HFF-Myc (cell line): ENCODE data around the gene NFE2.

ENCODE experiments used
- DNase-seq: peaks from one replicate; pipeline ENCODE4 v3.0.0-alpha.2; 2011; ENCODE audit warnings: low read depth; ENCODE audit errors: extremely low read depth
- H3K4me3 ChIP-seq: replicated peaks from 2 replicates; pipeline ENCODE4 v1.5.1; 2011; ENCODE audit warnings: low read depth, mild to moderate bottlenecking, control low read depth, low read length
- TF ChIP-seq, protein P1 (sequence below): IDR thresholded peaks from 2 replicates; pipeline ENCODE4 v1.5.1; 2012; ENCODE audit warnings: mild to moderate bottlenecking, low read depth, low read length, control low read depth; ENCODE audit errors: missing control alignments

Gene NFE2

DNA sequence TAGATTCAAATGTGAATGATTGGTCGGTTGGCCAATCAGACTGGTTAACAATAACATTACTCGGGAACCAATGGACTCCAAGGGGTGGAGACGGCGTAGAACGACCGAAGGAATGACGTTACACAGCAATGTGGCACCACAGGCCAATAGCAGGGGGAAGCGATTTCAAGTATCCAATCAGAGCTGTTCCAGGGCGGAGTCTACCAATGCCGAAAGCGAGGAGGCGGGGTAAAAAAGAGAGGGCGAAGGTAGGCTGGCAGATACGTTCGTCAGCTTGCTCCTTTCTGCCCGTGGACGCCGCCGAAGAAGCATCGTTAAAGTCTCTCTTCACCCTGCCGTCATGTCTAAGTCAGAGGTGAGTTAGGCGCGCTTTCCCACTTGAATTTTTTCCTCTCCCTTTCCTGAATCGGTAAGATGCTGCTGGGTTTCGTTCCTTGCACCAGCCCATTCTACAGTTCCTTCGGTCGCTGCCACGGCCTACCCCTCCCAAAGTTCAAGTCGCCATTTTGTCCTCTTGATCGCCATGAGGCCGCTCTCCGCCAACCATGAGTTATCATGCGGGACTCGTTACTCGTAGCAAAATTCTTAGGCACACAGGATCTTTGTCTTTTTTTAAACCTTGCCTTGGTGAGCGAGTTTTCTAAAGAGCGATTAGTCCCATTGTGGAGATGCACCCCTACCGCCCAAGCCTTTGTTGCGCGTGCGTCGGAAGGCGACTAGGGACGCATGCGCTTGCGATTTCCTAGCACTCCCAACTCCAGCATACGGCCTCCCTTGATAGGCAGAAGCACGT lies 20.2 kb downstream of the NFE2 start, which contains the start of gene HNRNPA1:
Gene HNRNPA1 (plus strand): TSS at position 259 of the 793 bp plus-strand sequence. CDS start 82 bp downstream, at position 341.
- peak within 1 kb of the TSS; percentile 85 for H3K4me3 ChIP-seq
- TF ChIP-seq, protein P1, sequence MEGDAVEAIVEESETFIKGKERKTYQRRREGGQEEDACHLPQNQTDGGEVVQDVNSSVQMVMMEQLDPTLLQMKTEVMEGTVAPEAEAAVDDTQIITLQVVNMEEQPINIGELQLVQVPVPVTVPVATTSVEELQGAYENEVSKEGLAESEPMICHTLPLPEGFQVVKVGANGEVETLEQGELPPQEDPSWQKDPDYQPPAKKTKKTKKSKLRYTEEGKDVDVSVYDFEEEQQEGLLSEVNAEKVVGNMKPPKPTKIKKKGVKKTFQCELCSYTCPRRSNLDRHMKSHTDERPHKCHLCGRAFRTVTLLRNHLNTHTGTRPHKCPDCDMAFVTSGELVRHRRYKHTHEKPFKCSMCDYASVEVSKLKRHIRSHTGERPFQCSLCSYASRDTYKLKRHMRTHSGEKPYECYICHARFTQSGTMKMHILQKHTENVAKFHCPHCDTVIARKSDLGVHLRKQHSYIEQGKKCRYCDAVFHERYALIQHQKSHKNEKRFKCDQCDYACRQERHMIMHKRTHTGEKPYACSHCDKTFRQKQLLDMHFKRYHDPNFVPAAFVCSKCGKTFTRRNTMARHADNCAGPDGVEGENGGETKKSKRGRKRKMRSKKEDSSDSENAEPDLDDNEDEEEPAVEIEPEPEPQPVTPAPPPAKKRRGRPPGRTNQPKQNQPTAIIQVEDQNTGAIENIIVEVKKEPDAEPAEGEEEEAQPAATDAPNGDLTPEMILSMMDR, result no peak
- DNase-seq, result peak; percentile 100

DNA sequence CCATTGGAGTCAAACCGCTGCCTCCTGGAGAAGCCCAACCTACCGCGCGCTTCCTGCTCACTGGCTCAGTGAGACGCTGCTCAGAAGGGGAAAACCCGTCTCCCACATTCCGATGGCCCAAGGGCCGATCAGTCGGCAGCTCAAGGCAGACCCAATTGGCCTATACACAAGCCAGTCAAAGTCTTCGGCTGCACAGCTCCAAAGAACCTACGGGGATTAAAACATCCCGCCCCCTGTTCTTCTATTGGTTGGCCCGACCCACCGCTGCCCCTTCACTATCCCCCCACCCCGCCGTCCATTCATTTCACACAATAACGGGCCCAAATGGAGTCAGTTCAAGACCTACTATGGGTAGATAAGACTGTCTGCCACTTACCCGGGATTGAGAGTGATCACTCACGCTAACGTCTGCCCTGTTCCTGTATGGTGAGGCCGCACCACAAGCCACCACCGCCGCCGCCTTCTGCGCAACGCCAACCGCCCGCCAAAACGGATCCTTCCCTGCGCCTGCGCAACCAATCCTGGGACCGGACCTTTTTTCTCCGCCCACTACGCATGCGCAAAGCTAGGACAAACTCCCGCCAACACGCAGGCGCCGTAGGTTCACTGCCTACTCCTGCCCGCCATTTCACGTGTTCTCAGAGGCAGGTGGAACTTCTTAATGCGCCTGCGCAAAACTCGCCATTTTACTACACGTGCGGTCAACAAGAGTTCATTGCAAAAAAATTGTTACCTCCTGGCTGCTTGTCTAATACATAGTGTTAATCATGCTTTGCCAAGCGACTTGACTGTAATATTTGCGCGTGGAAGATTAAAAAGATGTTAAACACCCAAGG lies 21.0 kb downstream of the NFE2 start, which contains the start of gene CBX5:
Gene CBX5 (minus strand): TSS at position 491 of the 836 bp plus-strand sequence. CDS start 22,472 bp downstream, outside the sequence.
- TF ChIP-seq, protein P1, result no peak
- peak; percentile 99 for DNase-seq
- peak within 1 kb of the TSS; percentile 85 for H3K4me3 ChIP-seq

DNA sequence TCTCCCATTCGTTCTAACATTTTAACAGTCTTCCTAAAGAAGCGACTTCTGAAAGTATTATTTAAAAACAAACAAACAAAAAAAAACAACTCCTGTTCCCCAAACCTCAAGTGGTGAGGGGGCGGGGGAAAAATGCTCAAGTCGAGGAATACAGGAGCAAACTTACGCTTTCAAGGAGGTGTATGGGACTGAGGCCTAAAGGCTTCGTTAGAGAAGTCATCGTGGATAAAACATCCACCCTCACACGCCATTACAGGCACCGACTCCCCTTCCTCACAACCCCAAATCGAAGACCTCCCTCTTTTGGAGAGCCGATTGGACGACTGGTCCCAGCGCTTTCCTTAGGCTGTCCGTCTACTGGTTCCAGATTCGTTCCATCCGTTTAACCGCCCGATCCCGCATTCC lies 21.6 kb downstream of the NFE2 start:
- TF ChIP-seq, protein P1, result no peak
- no peak for DNase-seq
- peak overlapping the region; percentile 85 for H3K4me3 ChIP-seq

DNA sequence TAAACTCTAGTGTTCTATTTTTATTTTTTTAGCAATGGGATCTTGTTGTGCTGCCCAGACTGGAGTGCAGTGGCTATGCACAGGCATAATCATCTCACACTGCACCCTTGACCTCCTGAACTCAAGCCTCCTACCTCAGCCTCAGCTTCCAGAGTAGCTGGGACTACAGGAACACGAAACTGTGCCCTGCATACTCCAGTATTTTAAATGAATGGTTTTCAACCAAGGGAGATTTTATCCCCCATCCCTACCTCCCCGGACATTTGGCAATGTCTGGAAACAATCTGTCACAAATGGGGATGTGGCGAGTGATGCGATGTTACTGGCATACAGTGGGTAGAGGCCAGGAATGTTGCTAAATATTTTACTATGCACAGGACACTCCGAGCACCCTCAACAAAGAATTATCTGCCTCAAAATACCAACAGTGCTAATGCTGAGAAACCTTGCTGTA lies 23.0 kb downstream of the NFE2 start:
- TF ChIP-seq, protein P1, result no peak
- no peak for DNase-seq
- peak overlapping the region; percentile 85 for H3K4me3 ChIP-seq

DNA sequence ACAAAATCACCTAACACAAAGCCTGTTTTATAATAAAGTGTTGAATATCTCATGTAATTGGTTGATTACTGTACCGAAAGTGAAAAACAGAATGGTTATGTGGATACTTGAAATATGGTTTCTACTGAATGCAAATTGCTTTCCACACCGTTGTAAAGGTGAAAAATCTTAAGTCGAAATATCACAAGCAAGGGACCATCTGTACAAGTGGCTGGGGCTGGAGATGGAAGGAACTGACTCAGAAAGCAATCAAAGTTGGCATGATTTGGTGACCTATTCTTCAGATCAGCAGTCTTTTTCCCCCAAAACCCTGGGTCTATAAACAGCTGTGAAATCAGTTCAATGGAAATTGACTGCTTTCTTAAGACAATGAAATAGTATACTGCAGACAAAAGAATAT lies 24.4 kb downstream of the NFE2 start:
- no peak overlapping the region for H3K4me3 ChIP-seq
- DNase-seq, result no peak
- TF ChIP-seq, protein P1, result no peak

DNA sequence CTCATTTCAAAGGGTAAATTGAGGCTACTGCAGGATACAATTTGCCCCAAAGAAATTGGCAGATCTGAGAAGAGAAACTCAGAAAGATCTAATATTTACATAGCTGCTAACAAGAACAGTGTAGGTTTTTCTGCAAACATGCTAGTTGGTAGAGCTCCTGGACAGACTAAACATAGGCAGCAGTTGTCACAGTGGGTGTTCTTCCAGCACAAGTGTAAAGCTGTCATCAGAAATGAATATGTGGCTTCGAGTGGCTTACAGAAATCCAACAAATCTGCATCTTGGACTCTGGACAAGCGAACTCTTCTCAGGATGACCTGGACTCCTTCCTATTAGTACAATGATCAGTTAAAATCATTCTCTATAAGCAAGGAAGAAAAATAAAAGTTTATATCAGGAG lies 26.8 kb downstream of the NFE2 start:
- no peak overlapping the region for H3K4me3 ChIP-seq
- TF ChIP-seq, protein P1, result no peak
- no peak for DNase-seq
